Breast epithelium (tissue), 4 donors: ENCODE data around the gene TMEM178B. TPM values are rescaled to one million over a fixed set of nuclear protein-coding genes. Genes with fewer than 3 reads are reported as not detected.

Experiments used
- DNase-seq, 2 donors: peaks; one replicate each; pipeline ENCODE4 v3.0.0-alpha.2; 2019; ENCODE audit warnings: low spot score in 2 of 2
- H3K27ac ChIP-seq, 2 donors: fragments of 200-600 bp; sonication (generic) in 1 of 2; one replicate each; pipeline ENCODE4 v1.5.1; 2016 to 2019; ENCODE audit warnings: mild to moderate bottlenecking in 1 of 2
- H3K27me3 ChIP-seq, 2 donors: fragments of 200-600 bp; sonication (generic) in 1 of 2; one replicate each; pipeline versions ENCODE4 v1.5.1 to v1.6.0; 2017 to 2019; ENCODE audit warnings: control low read depth in 1 of 2, mild to moderate bottlenecking in 1 of 2
- H3K36me3 ChIP-seq: fragments of 200-600 bp; one replicate; pipeline ENCODE4 v1.5.1; 2019
- H3K4me1 ChIP-seq, 2 donors: fragments of 200-600 bp; sonication (generic); one replicate each; pipeline ENCODE4 v1.5.1; 2016 to 2019; ENCODE audit warnings: control low read depth in 1 of 2
- H3K4me3 ChIP-seq, 3 donors: fragments of 200-600 bp; sonication (generic); 1 replicate in 2 of 3; 2 replicates in 1 of 3; pipeline ENCODE4 v1.5.1; 2016 to 2019; ENCODE audit warnings: mild to moderate bottlenecking in 3 of 3, moderate library complexity in 2 of 3
- H3K9me3 ChIP-seq, 2 donors: fragments of 200-600 bp; sonication (generic) in 1 of 2; one replicate each; pipeline ENCODE4 v1.5.1; 2016 to 2019; ENCODE audit warnings: control low read depth in 1 of 2
- CTCF ChIP-seq, 3 donors: fragments of 450-650 bp; IDR thresholded peaks; one replicate each; pipeline ENCODE4 v1.5.1; 2016 to 2017; ENCODE audit warnings: antibody characterized with exemption in 3 of 3, mild to moderate bottlenecking in 3 of 3, moderate library complexity in 3 of 3
- POLR2A ChIP-seq: fragments of 450-650 bp; IDR thresholded peaks from one replicate; pipeline ENCODE4 v1.6.1; 2016; ENCODE audit warnings: antibody characterized with exemption, mild to moderate bottlenecking, moderate library complexity
- POLR2AphosphoS5 ChIP-seq, 3 donors: sonication (generic); formaldehyde crosslinking; IDR thresholded peaks; one replicate each; pipeline ENCODE4 v1.6.1; 2017; ENCODE audit warnings: antibody characterized with exemption in 3 of 3
- intact Hi-C: fragments of 100-400 bp; cut with DNase I; formaldehyde crosslinking; loops from one replicate; pipeline ENCODE4 v1.15.1; 2023; ENCODE audit warnings: low total_unique reads
- total RNA-seq, 3 donors: library from RNA; depleted of rRNA; stranded (reverse); fragments of >200 nt; gene quantifications; one replicate each; pipeline ENCODE4 v1.1.0, GENCODE V29; 2016

TMEM178B gene
- total RNA-seq, 3 donors from 2014 or later: 0.33 to 0.88 (median 0.64) TPM

GRCh38 chr7:141160246-141160860, 86.5 kb downstream of the TMEM178B start:
- H3K36me3 ChIP-seq: no peaks in the 10 kb centered on the region
- intact Hi-C loops: no loop called here
- H3K9me3 ChIP-seq: no peaks in the 10 kb centered on the region
- no peak overlapping the region for H3K27ac ChIP-seq
- DNase-seq: no peak
- no peak overlapping the region for H3K4me3 ChIP-seq
- no peaks in the 10 kb centered on the region for H3K27me3 ChIP-seq
- H3K4me1 ChIP-seq: no peaks in the 10 kb centered on the region
- TF ChIP-seq CTCF (IDR thresholded peaks at IDR 0.05) (no peak), POLR2AphosphoS5 (IDR thresholded peaks at IDR 0.05) (no peak), POLR2A (no peak)

- no peaks in the 10 kb centered on the region for H3K27me3 ChIP-seq
- H3K4me1 ChIP-seq: no peaks in the 10 kb centered on the region
- H3K4me3 ChIP-seq: no peak overlapping the region
- intact Hi-C loops: no loop called here
- H3K27ac ChIP-seq: no peak overlapping the region
- no peak for DNase-seq
- no peaks in the 10 kb centered on the region for H3K9me3 ChIP-seq
- TF ChIP-seq POLR2A (no peak), CTCF (IDR thresholded peaks at IDR 0.05) (no peak), POLR2AphosphoS5 (IDR thresholded peaks at IDR 0.05) (no peak)
- H3K36me3 ChIP-seq: no peaks in the 10 kb centered on the region
These were observed 88.0 kb downstream of the TMEM178B start for GRCh38 chr7:141161550-141162535.

- no peak overlapping the region for H3K4me3 ChIP-seq
- no peaks in the 10 kb centered on the region for H3K9me3 ChIP-seq
- H3K27ac ChIP-seq: no peak overlapping the region
- TF ChIP-seq CTCF (IDR thresholded peaks at IDR 0.05) (no peak), POLR2A (no peak), POLR2AphosphoS5 (IDR thresholded peaks at IDR 0.05) (no peak)
- H3K27me3 ChIP-seq: no peaks in the 10 kb centered on the region
- no peaks in the 10 kb centered on the region for H3K36me3 ChIP-seq
- intact Hi-C loops: no loop called here
- no peak for DNase-seq
- no peaks in the 10 kb centered on the region for H3K4me1 ChIP-seq
These were observed 91.7 kb downstream of the TMEM178B start for GRCh38 chr7:141165521-141165920.

GRCh38 chr7:141166926-141167325, 93.1 kb downstream of the TMEM178B start:
- H3K9me3 ChIP-seq: no peaks in the 10 kb centered on the region
- TF ChIP-seq CTCF (IDR thresholded peaks at IDR 0.05) (no peak), POLR2A (no peak), POLR2AphosphoS5 (IDR thresholded peaks at IDR 0.05) (no peak)
- no peak for DNase-seq

More at GRCh38 chr7:141166926-141167325, 93.1 kb downstream of the TMEM178B start:
- H3K27ac ChIP-seq: no peak overlapping the region
- no peaks in the 10 kb centered on the region for H3K36me3 ChIP-seq
- no peak overlapping the region for H3K4me3 ChIP-seq
- intact Hi-C loops: no loop called here
- no peaks in the 10 kb centered on the region for H3K27me3 ChIP-seq
- H3K4me1 ChIP-seq: no peaks in the 10 kb centered on the region
